Measurements from ENCODE around the gene KRTCAP2. TPM values are rescaled to one million over a fixed set of nuclear protein-coding genes. Genes with fewer than 3 reads are reported as not detected.

Gene KRTCAP2
- polyA plus RNA-seq, 1 donor (not counting 4 experiments of a cell fraction or from before 2014, with no cell fraction given), result 127 TPM

DNA sequence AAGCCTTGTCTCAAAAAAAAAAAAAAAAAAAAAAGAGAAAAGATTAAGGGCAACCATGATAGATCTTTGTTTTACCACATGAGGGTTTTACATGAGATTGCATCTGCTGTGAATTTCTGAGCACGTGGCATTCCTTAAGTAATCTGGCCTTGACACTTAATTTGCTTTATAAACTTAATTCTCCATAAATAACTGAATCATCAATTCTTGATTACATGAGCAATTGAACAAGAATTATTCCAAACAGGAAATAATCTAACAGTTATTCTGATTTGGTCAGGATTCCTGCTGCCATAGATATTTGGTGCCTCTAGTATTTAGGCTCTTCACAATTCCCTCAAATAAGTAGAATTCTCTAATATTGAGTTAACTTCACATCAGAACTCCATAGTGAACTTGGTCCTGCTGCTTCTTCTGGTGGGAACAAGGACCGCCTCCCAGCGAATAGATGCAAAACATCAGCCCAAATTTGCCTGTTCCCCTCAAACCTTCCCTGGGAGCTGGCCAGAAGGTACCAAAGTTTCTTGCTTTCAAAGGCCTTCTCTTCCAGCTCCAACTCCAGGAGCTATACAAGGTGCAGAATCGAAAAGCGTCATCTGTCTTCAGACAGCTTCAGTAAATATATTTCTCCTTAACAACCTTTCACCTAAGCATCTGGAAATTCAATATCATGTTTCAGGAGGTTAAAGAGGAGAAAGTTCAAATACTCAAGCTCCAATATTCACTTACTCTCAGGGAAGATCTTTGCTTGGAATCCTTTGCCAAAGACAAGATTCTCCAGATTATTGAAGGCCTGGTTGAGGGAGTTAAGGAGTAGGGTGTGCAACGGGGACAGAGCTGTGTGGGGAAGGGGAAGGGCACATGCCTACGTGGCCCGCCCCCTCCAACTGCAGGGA lies 1.0 kb downstream of the KRTCAP2 start:
- Histone ChIP-seq H3K27ac (ENCODE audit: control insufficient read depth, insufficient read depth, low read length) (peak overlapping the region; percentile 86), H3K79me2 (ENCODE audit: control insufficient read depth, insufficient read depth, low read length) (peaks cover 16% of the 10 kb centered on the region), H3K4me1 (ENCODE audit: control insufficient read depth, extremely low read depth, insufficient read depth, low read length) (peaks cover 24% of the 10 kb centered on the region), H3K4me2 (ENCODE audit: control insufficient read depth, extremely low read depth, insufficient read depth, low read depth, low read length) (peak overlapping the region; percentile 82), H3K9me1 (ENCODE audit: control insufficient read depth, extremely low read depth, insufficient read depth, low read length) (no peaks in the 10 kb centered on the region), H2AFZ (ENCODE audit: control insufficient read depth, low read length) (peak overlapping the region; percentile 87), H3K9ac (ENCODE audit: control insufficient read depth, extremely low read depth, insufficient read depth, low read length) (peak overlapping the region; percentile 92), H3K36me3 (ENCODE audit: control insufficient read depth in 2 of 2, extremely low read depth in 1 of 2, insufficient read depth in 2 of 2, low read length in 2 of 2) (peaks cover 10 to 13% of the 10 kb centered on the region in 2 experiments), H4K20me1 (ENCODE audit: control insufficient read depth, extremely low read depth, insufficient read depth, low read length) (no peaks in the 10 kb centered on the region), H3K9me3 (ENCODE audit: control insufficient read depth, low read depth, low read length) (no peaks in the 10 kb centered on the region), H3K27me3 (ENCODE audit: control insufficient read depth, extremely low read depth, insufficient read depth, low read length) (no peaks in the 10 kb centered on the region), H3K4me3 (ENCODE audit: control insufficient read depth in 2 of 3, extremely low read depth in 1 of 3, insufficient read depth in 2 of 3, low read depth in 1 of 3, low read length in 3 of 3) (peak overlapping the region; percentile 69 to 94 (median 90))
- TF ChIP-seq, protein P1, sequence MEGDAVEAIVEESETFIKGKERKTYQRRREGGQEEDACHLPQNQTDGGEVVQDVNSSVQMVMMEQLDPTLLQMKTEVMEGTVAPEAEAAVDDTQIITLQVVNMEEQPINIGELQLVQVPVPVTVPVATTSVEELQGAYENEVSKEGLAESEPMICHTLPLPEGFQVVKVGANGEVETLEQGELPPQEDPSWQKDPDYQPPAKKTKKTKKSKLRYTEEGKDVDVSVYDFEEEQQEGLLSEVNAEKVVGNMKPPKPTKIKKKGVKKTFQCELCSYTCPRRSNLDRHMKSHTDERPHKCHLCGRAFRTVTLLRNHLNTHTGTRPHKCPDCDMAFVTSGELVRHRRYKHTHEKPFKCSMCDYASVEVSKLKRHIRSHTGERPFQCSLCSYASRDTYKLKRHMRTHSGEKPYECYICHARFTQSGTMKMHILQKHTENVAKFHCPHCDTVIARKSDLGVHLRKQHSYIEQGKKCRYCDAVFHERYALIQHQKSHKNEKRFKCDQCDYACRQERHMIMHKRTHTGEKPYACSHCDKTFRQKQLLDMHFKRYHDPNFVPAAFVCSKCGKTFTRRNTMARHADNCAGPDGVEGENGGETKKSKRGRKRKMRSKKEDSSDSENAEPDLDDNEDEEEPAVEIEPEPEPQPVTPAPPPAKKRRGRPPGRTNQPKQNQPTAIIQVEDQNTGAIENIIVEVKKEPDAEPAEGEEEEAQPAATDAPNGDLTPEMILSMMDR (optimal IDR thresholded peaks at IDR 0.05 in 1 of 3, IDR thresholded peaks at IDR 0.05 in 1 of 3, conservative IDR thresholded peaks at IDR 0.05 in 1 of 3; ENCODE audit: extremely low read depth in 1 of 3, insufficient read depth in 2 of 3, low read length in 3 of 3), result no peak
- no peak for TF ChIP-seq EZH2 (IDR thresholded peaks at IDR 0.05; ENCODE audit: low read length)
- DNase-seq (ENCODE audit: low read depth, low spot score) (no peak), FAIRE-seq (no peak)
- dilution Hi-C loops (cut with MboI; ENCODE audit: extremely low pct_ligation_motif_present, low sequenced_read_pairs), result no loop called here

DNA sequence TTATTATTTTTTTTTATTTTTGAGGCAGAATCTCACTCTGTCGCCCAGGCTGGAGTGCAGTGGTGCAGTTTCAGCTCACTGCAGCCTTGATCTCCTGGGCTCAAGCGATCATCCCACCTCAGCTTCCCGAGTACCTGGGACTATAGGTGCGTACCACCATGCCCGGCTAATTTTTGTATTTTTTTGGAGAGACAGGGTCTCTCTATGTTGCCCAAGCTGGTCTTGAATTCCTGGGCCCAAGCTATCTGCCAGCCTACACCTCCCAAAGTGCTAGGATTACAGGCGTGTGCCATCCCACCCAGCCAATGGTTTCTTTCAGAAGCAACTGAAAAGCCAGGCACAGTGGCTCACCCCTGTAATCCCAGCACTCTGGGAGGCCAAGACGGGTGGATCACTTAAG lies 2.3 kb downstream of the KRTCAP2 start:
- H3K9ac ChIP-seq (ENCODE audit: control insufficient read depth, extremely low read depth, insufficient read depth, low read length), result no peak overlapping the region
- no peak overlapping the region for H3K27ac ChIP-seq (ENCODE audit: control insufficient read depth, insufficient read depth, low read length)
- peaks cover 18% of the 10 kb centered on the region for H3K4me1 ChIP-seq (ENCODE audit: control insufficient read depth, extremely low read depth, insufficient read depth, low read length)
- peaks cover 9 to 12% of the 10 kb centered on the region in 2 experiments for H3K36me3 ChIP-seq (ENCODE audit: control insufficient read depth in 2 of 2, extremely low read depth in 1 of 2, insufficient read depth in 2 of 2, low read length in 2 of 2)
- H3K4me3 ChIP-seq (ENCODE audit: control insufficient read depth in 2 of 3, extremely low read depth in 1 of 3, insufficient read depth in 2 of 3, low read depth in 1 of 3, low read length in 3 of 3), result no peak overlapping the region
- DNase-seq (ENCODE audit: low read depth, low spot score) (no peak), FAIRE-seq (no peak)
- no peak overlapping the region for H2AFZ ChIP-seq (ENCODE audit: control insufficient read depth, low read length)
- H3K9me1 ChIP-seq (ENCODE audit: control insufficient read depth, extremely low read depth, insufficient read depth, low read length), result no peaks in the 10 kb centered on the region
- H3K4me2 ChIP-seq (ENCODE audit: control insufficient read depth, extremely low read depth, insufficient read depth, low read depth, low read length), result no peak overlapping the region
- H3K9me3 ChIP-seq (ENCODE audit: control insufficient read depth, low read depth, low read length), result no peaks in the 10 kb centered on the region
- H4K20me1 ChIP-seq (ENCODE audit: control insufficient read depth, extremely low read depth, insufficient read depth, low read length), result no peaks in the 10 kb centered on the region
- no peak for TF ChIP-seq EZH2 (IDR thresholded peaks at IDR 0.05; ENCODE audit: low read length)
- TF ChIP-seq, protein P1 (optimal IDR thresholded peaks at IDR 0.05 in 1 of 3, IDR thresholded peaks at IDR 0.05 in 1 of 3, conservative IDR thresholded peaks at IDR 0.05 in 1 of 3; ENCODE audit: extremely low read depth in 1 of 3, insufficient read depth in 2 of 3, low read length in 3 of 3), result no peak
- dilution Hi-C loops (cut with MboI; ENCODE audit: extremely low pct_ligation_motif_present, low sequenced_read_pairs), result no loop called here
- peaks cover 16% of the 10 kb centered on the region for H3K79me2 ChIP-seq (ENCODE audit: control insufficient read depth, insufficient read depth, low read length)
- no peaks in the 10 kb centered on the region for H3K27me3 ChIP-seq (ENCODE audit: control insufficient read depth, extremely low read depth, insufficient read depth, low read length)

All from keratinocyte (primary cell).